Measurements from ENCODE around the gene LTO1. TPM values are rescaled to one million over a fixed set of nuclear protein-coding genes. Genes with fewer than 3 reads are reported as not detected.

The LTO1 gene
- total and polyA plus RNA-seq, 2 of the 13 experiments (the other 11 are each of a cell fraction or from before 2014, with no cell fraction given) = 11.8 to 15.0 TPM

DNA sequence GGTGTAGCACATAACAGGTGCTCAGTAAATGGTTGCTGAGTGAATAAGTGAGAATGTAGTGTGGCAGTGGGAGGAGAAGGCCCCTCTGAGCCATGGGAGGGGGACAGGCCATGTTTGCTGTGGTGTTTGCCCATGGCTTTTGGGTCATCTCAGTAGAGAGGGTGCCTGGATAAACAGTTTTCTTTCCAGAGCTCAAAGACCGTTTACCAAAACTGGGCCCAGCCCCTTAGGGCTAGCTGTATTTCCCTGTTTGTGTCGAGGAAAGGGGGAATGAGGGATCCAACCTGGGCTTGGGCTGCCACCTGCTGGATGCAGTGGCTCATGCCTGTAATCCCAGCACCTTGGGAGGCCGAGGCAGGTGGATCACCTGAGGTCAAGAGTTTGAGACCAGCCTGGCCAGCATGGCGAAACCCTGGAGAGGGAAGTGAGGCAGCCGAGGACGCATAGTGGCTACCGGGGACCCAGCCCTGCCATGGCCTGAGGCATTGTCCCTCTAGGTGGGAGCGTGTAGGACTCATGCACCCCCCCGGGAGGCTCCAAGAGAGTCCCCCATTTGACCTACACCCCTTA lies 8.7 kb upstream of the LTO1 start (continued):
- TF ChIP-seq, protein P1, sequence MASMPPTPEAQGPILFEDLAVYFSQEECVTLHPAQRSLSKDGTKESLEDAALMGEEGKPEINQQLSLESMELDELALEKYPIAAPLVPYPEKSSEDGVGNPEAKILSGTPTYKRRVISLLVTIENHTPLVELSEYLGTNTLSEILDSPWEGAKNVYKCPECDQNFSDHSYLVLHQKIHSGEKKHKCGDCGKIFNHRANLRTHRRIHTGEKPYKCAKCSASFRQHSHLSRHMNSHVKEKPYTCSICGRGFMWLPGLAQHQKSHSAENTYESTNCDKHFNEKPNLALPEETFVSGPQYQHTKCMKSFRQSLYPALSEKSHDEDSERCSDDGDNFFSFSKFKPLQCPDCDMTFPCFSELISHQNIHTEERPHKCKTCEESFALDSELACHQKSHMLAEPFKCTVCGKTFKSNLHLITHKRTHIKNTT (CRISPR knock-in tag; IDR thresholded peaks at IDR 0.05) = no peak
- TF ChIP-seq SALL1 (CRISPR knock-in tag; IDR thresholded peaks at IDR 0.05) (peak; percentile 72), BCL6 (CRISPR knock-in tag; IDR thresholded peaks at IDR 0.05) (peak; percentile 72), XRCC5 (optimal IDR thresholded peaks at IDR 0.05; ENCODE audit: low read length) (peak; percentile 31), MAZ (IDR thresholded peaks at IDR 0.05; ENCODE audit: borderline replicate concordance, low read depth, low read length) (no peak), MAZ (CRISPR knock-in tag; IDR thresholded peaks at IDR 0.05; ENCODE audit: low read depth) (peak; percentile 27; the same call in 1 of the 2 replicates), CCDC6 (CRISPR knock-in tag; IDR thresholded peaks at IDR 0.05) (no peak), PITX1 (CRISPR knock-in tag; IDR thresholded peaks at IDR 0.05) (peak; percentile 67; the same call in 1 of the 2 replicates), ZNF136 (CRISPR knock-in tag; IDR thresholded peaks at IDR 0.05; ENCODE audit: low read depth) (no peak), HNRNPK (IDR thresholded peaks at IDR 0.05; ENCODE audit: low read depth, low read length, poor library complexity, severe bottlenecking) (no peak), FLYWCH1 (CRISPR knock-in tag; IDR thresholded peaks at IDR 0.05) (no peak), GABPA (IDR thresholded peaks at IDR 0.05; ENCODE audit: low read depth, low read length) (no peak), GABPA (CRISPR knock-in tag; IDR thresholded peaks at IDR 0.05; ENCODE audit: low read depth) (no peak), IKZF4 (CRISPR knock-in tag; IDR thresholded peaks at IDR 0.05; ENCODE audit: borderline replicate concordance, low read depth, not compliant biosample characterization) (no peak), CC2D1A (CRISPR knock-in tag; IDR thresholded peaks at IDR 0.05) (no peak), FOXA3 (CRISPR knock-in tag; IDR thresholded peaks at IDR 0.05) (0 out of 2 replicates have a peak, but pooled peaks have one; percentile 9)
- TF ChIP-seq, protein P2, sequence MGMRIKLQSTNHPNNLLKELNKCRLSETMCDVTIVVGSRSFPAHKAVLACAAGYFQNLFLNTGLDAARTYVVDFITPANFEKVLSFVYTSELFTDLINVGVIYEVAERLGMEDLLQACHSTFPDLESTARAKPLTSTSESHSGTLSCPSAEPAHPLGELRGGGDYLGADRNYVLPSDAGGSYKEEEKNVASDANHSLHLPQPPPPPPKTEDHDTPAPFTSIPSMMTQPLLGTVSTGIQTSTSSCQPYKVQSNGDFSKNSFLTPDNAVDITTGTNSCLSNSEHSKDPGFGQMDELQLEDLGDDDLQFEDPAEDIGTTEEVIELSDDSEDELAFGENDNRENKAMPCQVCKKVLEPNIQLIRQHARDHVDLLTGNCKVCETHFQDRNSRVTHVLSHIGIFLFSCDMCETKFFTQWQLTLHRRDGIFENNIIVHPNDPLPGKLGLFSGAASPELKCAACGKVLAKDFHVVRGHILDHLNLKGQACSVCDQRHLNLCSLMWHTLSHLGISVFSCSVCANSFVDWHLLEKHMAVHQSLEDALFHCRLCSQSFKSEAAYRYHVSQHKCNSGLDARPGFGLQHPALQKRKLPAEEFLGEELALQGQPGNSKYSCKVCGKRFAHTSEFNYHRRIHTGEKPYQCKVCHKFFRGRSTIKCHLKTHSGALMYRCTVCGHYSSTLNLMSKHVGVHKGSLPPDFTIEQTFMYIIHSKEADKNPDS (CRISPR knock-in tag; IDR thresholded peaks at IDR 0.05) = no peak
- TF ChIP-seq, protein P3, sequence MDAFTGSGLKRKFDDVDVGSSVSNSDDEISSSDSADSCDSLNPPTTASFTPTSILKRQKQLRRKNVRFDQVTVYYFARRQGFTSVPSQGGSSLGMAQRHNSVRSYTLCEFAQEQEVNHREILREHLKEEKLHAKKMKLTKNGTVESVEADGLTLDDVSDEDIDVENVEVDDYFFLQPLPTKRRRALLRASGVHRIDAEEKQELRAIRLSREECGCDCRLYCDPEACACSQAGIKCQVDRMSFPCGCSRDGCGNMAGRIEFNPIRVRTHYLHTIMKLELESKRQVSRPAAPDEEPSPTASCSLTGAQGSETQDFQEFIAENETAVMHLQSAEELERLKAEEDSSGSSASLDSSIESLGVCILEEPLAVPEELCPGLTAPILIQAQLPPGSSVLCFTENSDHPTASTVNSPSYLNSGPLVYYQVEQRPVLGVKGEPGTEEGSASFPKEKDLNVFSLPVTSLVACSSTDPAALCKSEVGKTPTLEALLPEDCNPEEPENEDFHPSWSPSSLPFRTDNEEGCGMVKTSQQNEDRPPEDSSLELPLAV (CRISPR knock-in tag; conservative IDR thresholded peaks at IDR 0.05; ENCODE audit: low read depth) = no peak
- TF ChIP-seq, protein P4, sequence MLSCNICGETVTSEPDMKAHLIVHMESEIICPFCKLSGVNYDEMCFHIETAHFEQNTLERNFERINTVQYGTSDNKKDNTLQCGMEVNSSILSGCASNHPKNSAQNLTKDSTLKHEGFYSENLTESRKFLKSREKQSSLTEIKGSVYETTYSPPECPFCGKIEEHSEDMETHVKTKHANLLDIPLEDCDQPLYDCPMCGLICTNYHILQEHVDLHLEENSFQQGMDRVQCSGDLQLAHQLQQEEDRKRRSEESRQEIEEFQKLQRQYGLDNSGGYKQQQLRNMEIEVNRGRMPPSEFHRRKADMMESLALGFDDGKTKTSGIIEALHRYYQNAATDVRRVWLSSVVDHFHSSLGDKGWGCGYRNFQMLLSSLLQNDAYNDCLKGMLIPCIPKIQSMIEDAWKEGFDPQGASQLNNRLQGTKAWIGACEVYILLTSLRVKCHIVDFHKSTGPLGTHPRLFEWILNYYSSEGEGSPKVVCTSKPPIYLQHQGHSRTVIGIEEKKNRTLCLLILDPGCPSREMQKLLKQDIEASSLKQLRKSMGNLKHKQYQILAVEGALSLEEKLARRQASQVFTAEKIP (CRISPR knock-in tag; IDR thresholded peaks at IDR 0.05; ENCODE audit: borderline replicate concordance) = no peak
- TF ChIP-seq, protein P5, sequence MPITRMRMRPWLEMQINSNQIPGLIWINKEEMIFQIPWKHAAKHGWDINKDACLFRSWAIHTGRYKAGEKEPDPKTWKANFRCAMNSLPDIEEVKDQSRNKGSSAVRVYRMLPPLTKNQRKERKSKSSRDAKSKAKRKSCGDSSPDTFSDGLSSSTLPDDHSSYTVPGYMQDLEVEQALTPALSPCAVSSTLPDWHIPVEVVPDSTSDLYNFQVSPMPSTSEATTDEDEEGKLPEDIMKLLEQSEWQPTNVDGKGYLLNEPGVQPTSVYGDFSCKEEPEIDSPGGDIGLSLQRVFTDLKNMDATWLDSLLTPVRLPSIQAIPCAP (CRISPR knock-in tag; IDR thresholded peaks at IDR 0.05; ENCODE audit: low read depth) = no peak
- TF ChIP-seq, protein P6, sequence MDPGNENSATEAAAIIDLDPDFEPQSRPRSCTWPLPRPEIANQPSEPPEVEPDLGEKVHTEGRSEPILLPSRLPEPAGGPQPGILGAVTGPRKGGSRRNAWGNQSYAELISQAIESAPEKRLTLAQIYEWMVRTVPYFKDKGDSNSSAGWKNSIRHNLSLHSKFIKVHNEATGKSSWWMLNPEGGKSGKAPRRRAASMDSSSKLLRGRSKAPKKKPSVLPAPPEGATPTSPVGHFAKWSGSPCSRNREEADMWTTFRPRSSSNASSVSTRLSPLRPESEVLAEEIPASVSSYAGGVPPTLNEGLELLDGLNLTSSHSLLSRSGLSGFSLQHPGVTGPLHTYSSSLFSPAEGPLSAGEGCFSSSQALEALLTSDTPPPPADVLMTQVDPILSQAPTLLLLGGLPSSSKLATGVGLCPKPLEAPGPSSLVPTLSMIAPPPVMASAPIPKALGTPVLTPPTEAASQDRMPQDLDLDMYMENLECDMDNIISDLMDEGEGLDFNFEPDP (CRISPR knock-in tag; conservative IDR thresholded peaks at IDR 0.05) = no peak

Measured in HepG2 (cell line).